Measurements from ENCODE around the gene UNC5A.

Gene UNC5A

GRCh38 chr5:176884571-176884890 lies 74.2 kb downstream of the UNC5A start:
- H3K4me3 Mint-ChIP-seq: no peak overlapping the region
- H3K9me3 Mint-ChIP-seq: no peaks in the 10 kb centered on the region
- peaks cover 3% of the 10 kb centered on the region for H3K27me3 Mint-ChIP-seq
- no peak overlapping the region for H3K27ac Mint-ChIP-seq
- no peaks in the 10 kb centered on the region for H3K36me3 Mint-ChIP-seq (ENCODE audit: low read depth)
- no peaks in the 10 kb centered on the region for H3K4me1 Mint-ChIP-seq (ENCODE audit: low read depth)

DNA sequence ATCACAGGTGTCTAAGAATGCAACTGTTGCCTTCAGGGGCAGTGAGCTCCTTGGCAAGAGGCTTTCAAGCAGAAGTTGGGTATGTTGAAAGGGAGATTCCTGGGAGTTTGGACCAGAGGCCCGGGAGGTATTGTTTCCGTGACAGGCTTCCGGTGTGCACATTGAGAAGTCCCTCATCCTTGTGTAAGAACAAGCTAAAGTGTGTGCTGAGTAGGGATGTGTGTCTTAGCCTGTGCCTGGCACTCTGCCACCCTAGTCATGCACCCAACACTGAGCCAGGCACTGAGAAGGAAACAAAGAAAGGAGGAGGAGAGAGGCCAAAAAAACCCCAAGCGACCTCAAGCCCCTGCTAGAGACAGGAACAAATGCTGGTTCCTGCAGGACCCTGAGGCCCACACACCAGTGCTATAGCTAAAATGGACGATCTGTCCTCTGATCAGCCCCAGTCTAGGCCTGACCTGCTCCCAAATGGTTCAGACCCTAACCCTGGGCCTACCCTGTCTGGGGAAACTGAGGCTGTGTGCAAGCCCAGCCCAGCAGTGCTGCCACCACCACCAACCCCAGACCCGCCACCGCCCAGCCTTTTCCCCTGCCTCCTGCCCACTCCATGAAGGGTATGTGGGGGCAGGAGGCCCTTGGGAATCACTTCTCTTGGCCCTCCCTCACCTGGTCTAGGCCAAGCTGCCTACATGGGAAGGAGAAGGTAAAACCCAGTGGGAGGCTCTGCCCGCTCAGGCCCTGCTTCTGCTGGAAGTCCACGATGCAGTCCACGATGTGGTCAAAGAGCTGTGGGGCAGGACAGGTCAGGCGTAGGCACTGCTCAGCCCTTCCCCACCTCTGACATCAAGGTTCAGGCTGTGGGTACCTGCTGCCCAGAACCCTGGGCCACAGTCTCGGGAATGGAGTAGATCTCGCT lies 76.2 kb downstream of the UNC5A start:
- H3K27me3 Mint-ChIP-seq: peaks cover 4% of the 10 kb centered on the region
- no peaks in the 10 kb centered on the region for H3K4me1 Mint-ChIP-seq (ENCODE audit: low read depth)
- no peaks in the 10 kb centered on the region for H3K36me3 Mint-ChIP-seq (ENCODE audit: low read depth)
- H3K9me3 Mint-ChIP-seq: no peaks in the 10 kb centered on the region
- no peak overlapping the region for H3K4me3 Mint-ChIP-seq
- H3K27ac Mint-ChIP-seq: no peak overlapping the region

- Mint-ChIP-seq H3K4me3 (no peak overlapping the region), H3K9me3 (no peaks in the 10 kb centered on the region), H3K27me3 (peaks cover 10% of the 10 kb centered on the region), H3K27ac (no peak overlapping the region), H3K4me1 (ENCODE audit: low read depth) (no peaks in the 10 kb centered on the region), H3K36me3 (ENCODE audit: low read depth) (no peaks in the 10 kb centered on the region)
These were observed 77.0 kb downstream of the UNC5A start for GRCh38 chr5:176887252-176887849.

- Mint-ChIP-seq H3K36me3 (ENCODE audit: low read depth) (no peaks in the 10 kb centered on the region), H3K27me3 (peaks cover 10% of the 10 kb centered on the region), H3K9me3 (no peaks in the 10 kb centered on the region), H3K4me3 (no peak overlapping the region), H3K27ac (no peak overlapping the region), H3K4me1 (ENCODE audit: low read depth) (no peaks in the 10 kb centered on the region)
These were observed 77.9 kb downstream of the UNC5A start for GRCh38 chr5:176888016-176888864.

DNA sequence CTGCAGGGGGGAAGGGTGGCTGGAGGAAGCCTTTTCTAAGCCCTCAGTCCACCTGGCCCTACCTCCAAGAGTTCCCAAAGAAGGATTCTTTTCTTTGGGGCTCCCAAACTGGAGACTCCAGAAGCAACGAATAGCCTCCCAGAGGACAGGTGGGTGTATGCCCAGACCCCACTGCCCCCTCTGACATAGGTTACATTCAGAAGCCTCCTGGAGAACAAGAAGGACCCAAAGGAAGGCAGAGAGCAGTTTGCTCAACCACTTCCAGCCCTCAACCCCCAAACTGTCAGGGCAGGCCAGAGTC lies 78.5 kb downstream of the UNC5A start:
- Mint-ChIP-seq H3K27ac (no peak overlapping the region), H3K4me1 (ENCODE audit: low read depth) (no peaks in the 10 kb centered on the region), H3K36me3 (ENCODE audit: low read depth) (no peaks in the 10 kb centered on the region)

DNA sequence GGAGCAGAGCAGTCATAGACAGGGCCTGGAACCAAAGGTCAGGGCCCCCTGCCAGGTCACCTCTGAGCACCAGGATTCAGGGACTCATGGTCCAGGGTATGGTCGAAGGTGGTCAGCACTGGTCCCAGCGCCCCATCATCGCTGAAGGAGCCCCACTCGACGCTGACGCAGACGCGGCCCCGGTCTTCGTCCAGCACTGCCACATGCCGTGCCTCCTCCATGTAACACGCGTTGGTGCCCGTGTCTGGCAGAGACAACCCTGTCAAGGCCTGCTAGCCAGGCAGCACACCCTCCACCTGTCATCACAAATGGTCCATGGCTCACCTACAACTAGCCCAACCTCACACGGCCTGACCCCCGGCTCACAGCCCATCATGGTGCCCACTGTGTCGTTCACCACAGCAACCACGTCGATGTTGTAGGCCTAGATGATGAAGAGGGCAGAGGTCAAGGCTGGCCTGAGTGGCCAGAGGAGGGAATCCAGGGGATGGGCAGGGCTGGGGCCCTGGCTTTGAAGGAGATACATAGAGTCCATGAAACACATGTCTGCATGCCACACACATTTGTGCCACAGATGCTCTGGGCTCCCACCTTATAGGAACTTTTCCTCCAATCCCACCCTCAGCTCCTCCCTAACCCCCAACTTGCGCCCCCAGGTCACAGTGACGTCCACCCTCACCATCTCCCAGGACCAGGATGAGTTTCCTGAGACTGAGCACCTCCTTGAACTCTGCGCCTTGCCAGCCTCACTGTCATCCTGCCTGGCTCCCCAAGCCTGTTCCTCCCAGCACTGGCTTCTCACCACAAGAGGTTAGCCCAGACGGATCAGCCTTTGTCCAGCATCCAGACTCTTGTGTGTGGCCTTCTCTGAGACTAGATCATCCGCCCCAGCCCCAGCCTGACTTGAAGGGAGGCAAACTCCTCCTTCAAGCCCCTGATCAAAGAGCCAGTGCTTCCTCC lies 79.2 kb downstream of the UNC5A start:
- H3K4me1 Mint-ChIP-seq (ENCODE audit: low read depth): no peaks in the 10 kb centered on the region

More for the DNA sequence above, 78.5 kb downstream of the UNC5A start:
- Mint-ChIP-seq H3K9me3 (no peaks in the 10 kb centered on the region), H3K27me3 (peaks cover 10% of the 10 kb centered on the region), H3K4me3 (no peak overlapping the region)

DNA sequence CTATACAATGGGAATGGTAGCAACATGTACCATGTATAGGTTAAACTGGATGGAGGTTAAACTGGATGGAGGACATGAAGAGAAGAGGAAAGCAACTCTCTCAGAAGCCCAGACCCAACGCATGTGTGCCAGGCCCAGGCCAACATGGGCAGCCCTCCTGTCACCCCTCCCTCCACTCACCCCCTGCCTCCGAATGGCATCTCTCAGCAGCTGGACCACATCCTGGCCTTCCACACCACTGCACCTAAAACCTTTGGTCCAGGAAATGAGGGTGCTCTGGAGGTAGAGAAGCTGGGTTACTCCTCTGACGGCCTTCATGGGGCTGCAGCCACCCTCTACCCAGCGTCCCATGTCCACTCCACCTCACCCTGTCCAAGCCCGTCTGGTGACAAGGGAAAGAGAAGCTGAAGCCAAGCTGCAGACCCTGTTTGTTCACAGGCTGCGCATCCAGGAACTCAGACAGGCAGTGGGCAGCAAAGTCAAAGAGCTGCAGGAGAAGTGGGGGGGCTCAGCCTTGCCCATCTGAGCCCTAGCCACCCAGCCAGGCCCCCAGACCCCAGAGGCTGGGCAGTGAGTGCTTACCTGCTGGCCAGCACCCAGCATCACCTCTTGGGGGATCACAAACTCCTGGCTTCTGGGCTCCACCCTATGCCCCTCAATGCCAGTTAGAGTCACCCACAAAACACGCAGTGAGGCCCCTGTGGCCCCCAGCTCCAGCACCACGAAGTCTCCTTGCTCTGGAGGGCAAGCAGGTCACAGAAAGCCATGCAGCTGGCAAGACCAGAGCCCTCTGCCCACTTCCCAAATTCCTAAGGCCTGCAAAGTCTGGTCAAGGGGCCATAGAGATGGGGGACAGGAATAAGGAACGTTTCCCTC lies 80.3 kb downstream of the UNC5A start:
- Mint-ChIP-seq H3K9me3 (no peaks in the 10 kb centered on the region), H3K4me1 (ENCODE audit: low read depth) (no peaks in the 10 kb centered on the region), H3K27me3 (peaks cover 12% of the 10 kb centered on the region), H3K4me3 (no peak overlapping the region), H3K36me3 (ENCODE audit: low read depth) (no peaks in the 10 kb centered on the region), H3K27ac (no peak overlapping the region)

More for the DNA sequence above, 79.2 kb downstream of the UNC5A start:
- Mint-ChIP-seq H3K36me3 (ENCODE audit: low read depth) (no peaks in the 10 kb centered on the region), H3K9me3 (no peaks in the 10 kb centered on the region), H3K4me3 (no peak overlapping the region), H3K27ac (no peak overlapping the region), H3K27me3 (peaks cover 10% of the 10 kb centered on the region)

DNA sequence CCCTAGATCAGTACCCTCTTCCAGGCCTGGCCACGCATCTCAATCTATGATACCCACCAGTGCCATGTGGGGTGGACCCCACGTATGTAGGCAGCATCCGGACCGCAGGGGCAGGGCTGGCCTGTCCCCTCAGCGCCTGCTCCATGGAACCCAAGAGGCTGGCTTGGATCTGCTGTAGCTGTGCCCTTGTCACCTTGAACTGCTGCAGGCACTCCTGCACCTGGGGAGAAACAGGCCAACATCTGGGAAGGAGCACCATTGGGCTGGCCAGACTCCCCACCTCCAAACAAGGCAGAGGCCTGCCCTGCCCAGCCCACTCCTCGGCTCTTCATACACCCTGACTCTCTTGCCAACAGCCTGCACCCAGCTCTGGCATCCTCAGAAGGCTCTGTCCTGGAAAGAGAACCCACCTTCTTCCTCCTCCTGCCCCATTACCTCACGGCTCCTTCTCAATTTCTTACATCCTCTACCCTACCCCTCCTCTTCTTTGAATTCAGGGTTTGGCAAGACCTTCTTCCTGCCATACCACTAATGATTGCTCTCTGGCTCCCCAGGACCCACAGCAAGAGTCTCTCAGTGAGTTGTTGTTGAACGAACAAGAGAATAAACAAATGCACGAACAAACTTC lies 81.1 kb downstream of the UNC5A start:
- H3K4me1 Mint-ChIP-seq (ENCODE audit: low read depth): no peaks in the 10 kb centered on the region
- no peaks in the 10 kb centered on the region for H3K36me3 Mint-ChIP-seq (ENCODE audit: low read depth)
- no peak overlapping the region for H3K4me3 Mint-ChIP-seq
- H3K9me3 Mint-ChIP-seq: no peaks in the 10 kb centered on the region
- peaks cover 12% of the 10 kb centered on the region for H3K27me3 Mint-ChIP-seq
- no peak overlapping the region for H3K27ac Mint-ChIP-seq

GRCh38 chr5:176892663-176893062 lies 82.3 kb downstream of the UNC5A start:
- peaks cover 5% of the 10 kb centered on the region for H3K4me1 Mint-ChIP-seq (ENCODE audit: low read depth)
- no peaks in the 10 kb centered on the region for H3K9me3 Mint-ChIP-seq
- no peak overlapping the region for H3K27ac Mint-ChIP-seq
- no peak overlapping the region for H3K4me3 Mint-ChIP-seq
- no peaks in the 10 kb centered on the region for H3K36me3 Mint-ChIP-seq (ENCODE audit: low read depth)
- peaks cover 13% of the 10 kb centered on the region for H3K27me3 Mint-ChIP-seq

- Mint-ChIP-seq H3K4me1 (ENCODE audit: low read depth) (peaks cover 14% of the 10 kb centered on the region), H3K27ac (no peak overlapping the region), H3K27me3 (peaks cover 17% of the 10 kb centered on the region), H3K9me3 (no peaks in the 10 kb centered on the region), H3K36me3 (ENCODE audit: low read depth) (no peaks in the 10 kb centered on the region), H3K4me3 (no peak overlapping the region)
These were observed 83.9 kb downstream of the UNC5A start for GRCh38 chr5:176894298-176894697.

DNA sequence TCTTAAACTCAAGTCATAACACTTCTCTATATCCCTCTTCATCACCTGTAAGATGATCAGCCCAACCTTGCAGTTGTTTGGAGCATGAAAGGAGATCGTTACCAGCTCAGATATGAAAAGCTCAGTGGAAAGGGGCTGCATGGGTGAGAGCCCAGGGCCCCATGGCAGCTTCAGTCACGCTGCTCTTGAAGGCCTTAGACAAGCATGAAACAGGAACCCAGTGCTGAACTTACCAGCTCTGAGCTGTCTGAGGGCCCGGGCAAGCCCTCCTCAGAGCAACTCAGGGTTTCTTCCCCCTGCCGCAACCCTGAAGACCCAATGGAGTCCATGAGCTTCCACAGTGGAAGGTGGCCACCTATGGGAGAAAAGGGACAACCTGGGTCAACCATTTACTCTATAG lies 85.5 kb downstream of the UNC5A start:
- no peaks in the 10 kb centered on the region for H3K9me3 Mint-ChIP-seq
- H3K27ac Mint-ChIP-seq: no peak overlapping the region
- peaks cover 17% of the 10 kb centered on the region for H3K27me3 Mint-ChIP-seq
- H3K36me3 Mint-ChIP-seq (ENCODE audit: low read depth): peaks cover 3% of the 10 kb centered on the region
- H3K4me1 Mint-ChIP-seq (ENCODE audit: low read depth): peaks cover 28% of the 10 kb centered on the region
- no peak overlapping the region for H3K4me3 Mint-ChIP-seq

GRCh38 chr5:176897263-176897662 lies 86.9 kb downstream of the UNC5A start:
- Mint-ChIP-seq H3K27ac (no peak overlapping the region), H3K4me1 (ENCODE audit: low read depth) (peaks cover 42% of the 10 kb centered on the region)

DNA sequence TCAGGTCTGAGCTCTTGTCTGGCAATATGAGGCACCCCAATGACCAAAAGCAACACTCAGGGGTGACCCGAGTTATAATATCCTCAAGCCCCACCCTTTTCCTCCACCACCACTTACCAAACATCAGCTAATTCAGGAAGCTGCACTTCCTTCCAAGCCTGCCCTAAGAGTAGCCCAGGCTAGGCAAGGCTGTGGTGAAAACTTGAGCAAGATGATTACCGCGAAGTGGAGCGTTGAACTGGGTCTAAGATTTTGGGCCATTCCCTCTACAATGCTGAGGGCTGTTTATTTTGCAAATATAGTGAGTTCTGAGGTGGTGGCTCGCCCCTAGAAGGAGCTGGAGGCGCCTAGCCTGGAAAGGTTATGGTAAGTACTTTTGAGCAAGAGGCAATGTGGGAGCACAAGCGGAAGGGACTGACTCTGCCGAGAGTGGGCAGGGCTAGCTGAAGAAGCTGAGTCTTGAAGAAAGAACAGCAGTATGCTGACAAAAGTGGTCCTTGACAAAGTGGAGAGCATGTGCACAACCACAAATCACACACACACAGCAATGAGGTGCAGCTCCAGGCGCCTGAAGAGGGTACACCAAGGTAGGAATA lies 89.0 kb downstream of the UNC5A start, which contains the start of gene HK3:
Gene HK3 (minus strand): TSS at position 51 of the 596 bp plus-strand sequence. CDS start 3,187 bp downstream, outside the sequence.
- no peak within 1 kb of the TSS for H3K4me3 Mint-ChIP-seq
- H3K9me3 Mint-ChIP-seq: no peaks in the 10 kb centered on the region
- H3K27ac Mint-ChIP-seq: peak within 1 kb of the TSS; percentile 2
- peaks cover 10% of the 10 kb centered on the region for H3K27me3 Mint-ChIP-seq
- peaks cover 51% of the 10 kb centered on the region for H3K4me1 Mint-ChIP-seq (ENCODE audit: low read depth)
- H3K36me3 Mint-ChIP-seq (ENCODE audit: low read depth): peaks cover 30% of the 10 kb centered on the region

More at GRCh38 chr5:176897263-176897662, 86.9 kb downstream of the UNC5A start:
- H3K9me3 Mint-ChIP-seq: no peaks in the 10 kb centered on the region
- peaks cover 10% of the 10 kb centered on the region for H3K27me3 Mint-ChIP-seq
- H3K36me3 Mint-ChIP-seq (ENCODE audit: low read depth): peaks cover 15% of the 10 kb centered on the region
- H3K4me3 Mint-ChIP-seq: no peak overlapping the region
